Stimulated activated CD4-positive, alpha-beta T cell treated with anti-CD3 and anti-CD28 coated beads, Interleukin-1b, Interleukin-23, amount 100 ng/mL, for 1 hour (primary cell): ENCODE results near the gene MUC5AC.
"Not testable (repeated sequence)": the region's sequence is repeated elsewhere in the genome, so short reads cannot be mapped to it uniquely, and the experiment has no call there.

Source experiments
- DNase-seq, 2 donors: peaks; one replicate each; pipeline ENCODE4 v3.0.0-alpha.2; 2020; ENCODE audit warnings: low read depth in 2 of 2

MUC5AC gene

GRCh38 chr11:1234771-1235305 lies 77.1 kb downstream of the MUC5AC start:
- DNase-seq = no peak

GRCh38 chr11:1235306-1235900 lies 77.7 kb downstream of the MUC5AC start:
- DNase-seq = no peak

GRCh38 chr11:1235901-1236315 lies 78.2 kb downstream of the MUC5AC start:
- DNase-seq = no peak

- no peak for DNase-seq
Measured at GRCh38 chr11:1236316-1237127, 78.8 kb downstream of the MUC5AC start.

GRCh38 chr11:1237128-1237580 lies 79.4 kb downstream of the MUC5AC start:
- no peak for DNase-seq

- no peak for DNase-seq
Measured at GRCh38 chr11:1237851-1238250, 80.1 kb downstream of the MUC5AC start.

GRCh38 chr11:1238767-1239595 lies 81.2 kb downstream of the MUC5AC start:
- DNase-seq = no peak

GRCh38 chr11:1239596-1240205 lies 81.9 kb downstream of the MUC5AC start:
- no peak for DNase-seq

GRCh38 chr11:1240771-1241170 lies 83.0 kb downstream of the MUC5AC start:
- DNase-seq = no peak

GRCh38 chr11:1241706-1242105 lies 84.0 kb downstream of the MUC5AC start:
- DNase-seq = no peak

- no peak for DNase-seq
Measured at GRCh38 chr11:1242289-1242688, 84.5 kb downstream of the MUC5AC start.

GRCh38 chr11:1242751-1243150 lies 85.0 kb downstream of the MUC5AC start:
- DNase-seq = not testable (repeated sequence)

GRCh38 chr11:1243521-1243920 lies 85.8 kb downstream of the MUC5AC start:
- not testable (repeated sequence) for DNase-seq

- DNase-seq = not testable (repeated sequence)
Measured at GRCh38 chr11:1244557-1244956, 86.8 kb downstream of the MUC5AC start.

GRCh38 chr11:1245717-1246116 lies 88.0 kb downstream of the MUC5AC start:
- DNase-seq = not testable (repeated sequence)

- not testable (repeated sequence) for DNase-seq
Measured at GRCh38 chr11:1246301-1246700, 88.5 kb downstream of the MUC5AC start.

- not testable (repeated sequence) for DNase-seq
Measured at GRCh38 chr11:1247026-1247425, 89.3 kb downstream of the MUC5AC start.

GRCh38 chr11:1248951-1249350 lies 91.2 kb downstream of the MUC5AC start:
- not testable (repeated sequence) for DNase-seq

- DNase-seq = not testable (repeated sequence)
Measured at GRCh38 chr11:1250411-1250810, 92.7 kb downstream of the MUC5AC start.
